GM11168 (cell line): Measurements from ENCODE around the gene HAPLN3.

Source experiments
- in situ Hi-C: fragments of 300-500 bp; cut with MboI; formaldehyde crosslinking; loops from one replicate; pipeline ENCODE4 v1.12.0; 2022; ENCODE audit warnings: low sequenced_read_pairs; ENCODE audit not compliant: unreplicated experiment

The HAPLN3 gene

DNA sequence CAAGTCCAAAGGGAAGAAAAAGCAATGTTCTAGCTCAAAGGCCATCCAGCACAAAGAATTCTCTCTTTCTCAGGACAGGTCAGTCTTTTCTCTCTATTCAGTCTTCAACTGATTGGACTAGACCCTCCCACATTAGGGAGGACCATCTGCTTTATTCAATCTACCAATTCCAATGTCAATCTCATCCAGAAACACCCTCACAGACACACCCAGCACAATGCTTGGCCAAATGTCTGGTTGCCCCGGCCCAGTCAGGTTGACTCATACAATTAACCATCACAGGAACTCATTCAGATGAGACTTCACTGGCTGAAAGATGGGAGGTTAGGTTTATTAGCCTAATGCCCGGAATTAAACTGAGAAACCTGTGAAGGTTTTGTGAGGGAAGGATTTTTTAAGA is 59.7 kb downstream of the HAPLN3 start:
- in situ Hi-C loops = loop anchor here (25.0 kb wide), 2 partner anchors 223 to 348 kb away; partner anchors contain the start of gene AEN

DNA sequence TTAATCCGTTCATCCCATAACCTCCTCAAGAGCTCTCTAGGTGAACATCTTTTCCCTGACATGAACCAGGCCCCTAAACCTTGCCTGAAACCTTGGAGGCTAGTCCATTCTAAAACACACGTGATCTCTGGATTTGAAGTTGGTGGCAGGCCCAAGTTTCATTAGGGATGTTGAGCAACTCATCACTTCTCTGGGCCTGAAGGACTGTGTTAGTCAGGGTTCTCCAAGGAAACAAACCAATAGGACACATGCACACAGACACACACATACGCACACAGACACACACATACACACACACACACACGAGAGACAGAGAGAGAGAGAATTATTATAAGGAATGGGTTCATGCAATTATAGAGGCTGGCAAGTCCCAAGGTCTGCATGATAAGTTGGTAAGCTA is 60.2 kb downstream of the HAPLN3 start:
- in situ Hi-C loops = loop anchor here (25.0 kb wide), 2 partner anchors 223 to 348 kb away; partner anchors contain the start of gene AEN

DNA sequence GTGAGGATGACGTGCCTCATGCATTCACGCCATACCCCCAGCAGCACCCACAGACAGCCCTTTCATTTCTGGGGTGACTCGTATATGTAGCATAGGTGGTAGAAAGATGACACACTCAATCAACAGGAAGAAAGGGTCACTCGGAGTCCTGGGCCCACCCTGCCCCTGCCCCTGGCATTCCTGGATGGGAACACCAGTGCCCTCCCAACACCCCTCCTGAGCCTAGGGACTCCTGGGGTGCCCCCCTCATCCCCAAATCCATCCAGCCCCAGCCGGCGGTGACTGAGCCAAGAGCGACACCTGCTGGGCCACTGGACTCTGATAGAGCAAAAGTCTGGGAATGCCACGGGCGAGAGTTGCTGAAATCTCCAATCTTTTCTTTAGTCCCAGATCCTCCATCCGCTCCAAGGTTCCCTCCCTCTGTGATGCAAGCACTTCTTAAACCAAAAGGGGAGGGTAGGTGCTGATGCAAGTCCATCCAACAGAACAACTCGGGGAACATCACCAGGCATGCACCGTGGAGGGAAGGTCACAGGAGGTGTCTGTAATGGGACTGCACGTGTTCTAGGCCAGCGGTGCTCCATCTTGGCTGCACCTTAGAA is 61.0 kb downstream of the HAPLN3 start:
- in situ Hi-C loops = loop anchor here (25.0 kb wide), 2 partner anchors 222 to 347 kb away; partner anchors contain the start of gene AEN

DNA sequence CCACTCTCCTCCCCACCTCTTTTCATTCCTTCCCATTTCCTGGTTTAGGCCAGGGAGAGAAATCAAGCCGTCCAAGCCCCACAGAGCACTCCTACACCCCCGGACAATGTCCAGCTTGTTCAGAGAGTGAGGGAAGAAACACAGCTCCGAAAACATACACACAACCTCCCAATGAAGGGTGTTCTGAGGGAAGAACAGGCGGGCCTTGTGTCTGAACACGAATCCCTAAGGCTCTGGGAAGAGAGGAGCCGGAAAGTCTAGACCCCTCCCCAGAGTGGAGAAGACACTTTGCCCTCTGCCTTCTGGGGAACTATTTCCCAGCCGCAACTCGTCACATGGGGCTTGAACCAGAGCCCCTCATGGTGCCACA is 61.6 kb downstream of the HAPLN3 start:
- in situ Hi-C loops = loop anchor here (25.0 kb wide), 2 partner anchors 221 to 346 kb away; partner anchors contain the start of gene AEN

DNA sequence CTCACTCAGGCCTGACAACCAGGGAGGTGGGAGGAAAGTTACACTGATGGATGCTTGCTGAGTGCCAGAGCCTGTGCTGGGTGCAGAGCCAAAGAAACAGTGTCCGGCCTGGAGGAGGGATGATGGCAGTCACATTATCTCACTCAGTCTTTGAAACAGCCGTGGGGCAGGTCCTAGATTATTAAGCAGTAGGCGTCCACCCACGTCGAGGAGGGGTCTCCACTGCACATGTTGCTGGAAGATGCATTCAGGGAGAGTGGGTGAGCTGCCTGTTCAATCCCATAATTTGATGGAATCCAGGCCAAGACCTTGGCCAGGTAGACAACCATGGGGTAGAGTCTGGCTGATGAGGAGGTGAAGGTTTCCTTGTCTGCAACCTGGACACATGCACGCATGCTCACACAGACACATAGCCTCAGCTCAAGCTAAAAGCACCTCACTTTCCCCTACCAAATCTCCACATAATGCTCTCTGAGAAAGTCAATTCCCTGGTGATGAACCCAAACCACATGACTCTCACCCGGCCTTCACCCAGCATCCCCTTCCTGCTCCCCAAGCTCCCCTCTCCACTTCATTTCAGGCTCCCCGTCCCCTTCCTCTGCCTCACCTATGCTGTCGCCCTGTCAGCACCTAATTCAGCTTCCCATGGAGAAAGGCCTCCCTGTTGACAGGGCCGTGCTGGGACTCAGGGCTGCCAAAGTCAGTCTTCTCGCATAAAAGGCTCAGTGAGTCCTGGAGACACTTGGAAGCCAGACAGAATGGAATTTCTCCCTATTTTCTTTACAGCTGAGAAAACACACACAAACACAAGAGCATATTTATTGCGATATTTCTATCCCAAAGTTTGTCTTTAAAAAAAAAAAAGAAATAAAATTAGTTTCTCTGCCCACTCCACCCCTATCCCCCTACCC is 62.3 kb downstream of the HAPLN3 start:
- in situ Hi-C loops = loop anchor here (25.0 kb wide), 2 partner anchors 221 to 346 kb away; partner anchors contain the start of gene AEN

DNA sequence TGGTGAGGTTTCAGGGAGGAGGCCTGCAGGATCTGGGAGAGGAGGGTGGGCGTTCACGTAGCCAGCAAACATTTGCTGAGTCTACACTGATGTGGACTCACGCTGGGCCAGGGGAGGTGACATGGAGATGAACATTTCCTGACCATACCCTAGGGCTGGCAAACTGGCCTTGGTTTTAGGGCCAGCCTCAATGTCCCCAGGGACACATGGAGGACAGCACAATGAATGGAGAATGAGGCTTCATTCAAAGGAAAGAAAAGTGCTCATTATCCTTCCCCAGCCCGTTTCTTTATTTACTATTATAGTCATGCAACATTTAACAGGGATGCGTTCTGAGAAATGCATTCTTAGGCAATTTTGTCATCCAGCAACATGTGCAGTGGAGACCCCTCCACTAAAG is 65.3 kb downstream of the HAPLN3 start:
- in situ Hi-C loops = loop anchor here (25.0 kb wide), 2 partner anchors 218 to 343 kb away; partner anchors contain the start of gene AEN

DNA sequence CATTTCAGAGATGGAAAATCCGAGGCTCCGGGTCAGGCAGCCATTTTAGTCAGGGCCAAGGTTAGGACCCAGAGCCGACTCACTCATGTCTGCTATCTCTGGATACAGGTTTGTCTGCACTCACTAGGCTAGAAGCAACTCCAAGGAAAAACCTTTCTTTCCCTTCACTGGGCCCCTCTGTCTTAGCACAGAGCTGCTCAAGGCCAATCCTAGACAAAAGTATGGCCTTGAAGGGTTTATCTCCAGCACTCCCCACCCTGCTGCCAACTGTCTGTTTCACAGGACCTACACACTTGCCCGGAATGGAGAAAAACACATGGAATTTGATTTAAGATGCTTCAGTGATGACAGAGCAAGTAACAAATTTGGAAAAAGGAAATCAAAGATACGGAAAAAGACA is 66.6 kb downstream of the HAPLN3 start:
- in situ Hi-C loops = loop anchor here (25.0 kb wide), 2 partner anchors 216 to 341 kb away; partner anchors contain the start of gene AEN
